K562 (cell line): ENCODE results near the gene PPOX. TPM values are rescaled to one million over a fixed set of nuclear protein-coding genes. Genes with fewer than 3 reads are reported as not detected.

Source experiments
- E2F8 ChIP-seq: fragments of 450-650 bp; IDR thresholded peaks from 2 replicates; pipeline ENCODE4 v1.7.1; 2018; ENCODE audit warnings: mild to moderate bottlenecking, low read depth; ENCODE audit not compliant: partially characterized antibody
- MXI1 ChIP-seq: IDR thresholded peaks from 2 replicates; pipeline ENCODE4 v1.6.1; 2011; ENCODE audit warnings: low read depth, mild to moderate bottlenecking, improper control_type of control experiment, low read length
- ZBTB43 ChIP-seq: sonication (generic); formaldehyde crosslinking; IDR thresholded peaks from 2 replicates; pipeline ENCODE4 v1.8.0; 2023; ENCODE audit warnings: mild to moderate bottlenecking, missing genetic modification reagents
- ZNF197 ChIP-seq: fragments of 200-800 bp; sonication (Bioruptor generic); IDR thresholded peaks from 2 replicates; pipeline ENCODE4 v1.6.1; 2016; ENCODE audit warnings: low read depth, missing genetic modification characterization, missing compliant biosample characterization
- ZNF274 ChIP-seq: IDR thresholded peaks from 2 replicates; pipeline ENCODE4 v1.6.1; 2011; ENCODE audit warnings: low read depth, mild to moderate bottlenecking, low read length, moderate library complexity, borderline replicate concordance
- ZNF324 ChIP-seq: fragments of 250-450 bp; sonication (Bioruptor Pico); IDR thresholded peaks from 2 replicates; pipeline ENCODE4 v1.4.0; 2020; ENCODE audit warnings: mild to moderate bottlenecking
- ZNF507 ChIP-seq: conservative IDR thresholded peaks from 2 replicates; pipeline ENCODE4 v1.6.1; 2017; ENCODE audit warnings: missing genetic modification characterization, missing compliant biosample characterization
- polyA plus RNA-seq, 8 experiments: library from polyadenylated mRNA; depleted of rRNA in 4 of 8; stranded (reverse) in 5 of 8; unstranded in 3 of 8; fragments of >200 nt; fragmentation: Nextera tagmentation in 2 of 8; fragmentation: Illumina TruSeq in 1 of 8; extraction: Ambion mirVana in 2 of 8; extraction: Trizol in 1 of 8; gene quantifications; 2 replicates each; pipeline versions ENCODE4 v1.2.1 to v1.2.3, GENCODE V29; 2011 to 2014; ENCODE audit warnings: inconsistent platforms in 1 of 8, missing spikeins in 1 of 8
- total RNA-seq, 7 experiments: library from RNA; depleted of rRNA in 6 of 7; stranded (reverse); fragments of >200 nt in 6 of 7; fragmentation: Illumina TruSeq in 2 of 7; extraction: Trizol in 2 of 7; gene quantifications; 2 replicates each; pipeline versions ENCODE4 v1.2.1 to v1.2.3, GENCODE V29; 2011 to 2021; ENCODE audit warnings: low replicate concordance in 1 of 7
- TF ChIP-seq, protein P1 (sequence below): IDR thresholded peaks from 3 replicates; pipeline ENCODE4 v1.6.1; 2011; ENCODE audit warnings: borderline replicate concordance, mild to moderate bottlenecking; ENCODE audit not compliant: insufficient read length, insufficient read depth
- TF ChIP-seq, protein P2 (sequence below): sonication (generic); formaldehyde crosslinking; IDR thresholded peaks from 2 replicates; pipeline ENCODE4 v1.8.0; 2022; ENCODE audit warnings: mild to moderate bottlenecking, missing genetic modification reagents, borderline replicate concordance

The PPOX gene
- total and polyA plus RNA-seq, 9 of the 15 experiments (the other 6 are each of a cell fraction or from before 2014, with no cell fraction given): 17.0 to 57.1 (median 38.9) TPM

DNA sequence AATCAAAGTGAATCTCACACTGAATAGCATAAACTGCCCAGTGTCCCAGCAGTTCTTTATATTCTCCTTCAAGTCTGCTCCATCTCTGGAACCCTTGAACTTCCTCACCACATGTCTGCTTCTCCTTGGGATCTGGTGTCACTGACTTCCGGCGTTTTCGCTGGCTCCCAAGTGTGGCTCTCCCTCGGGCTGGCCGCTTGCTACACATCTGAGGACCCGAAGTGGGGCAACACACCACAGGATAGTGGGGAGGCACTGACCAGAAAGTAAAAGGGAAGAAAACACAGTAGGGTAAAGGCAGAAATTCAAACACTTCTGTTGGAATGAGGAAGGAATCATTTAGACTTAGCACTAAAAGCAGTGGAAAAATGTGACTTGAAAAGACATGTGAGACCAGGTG, 43.3 kb upstream of the PPOX start (continued):
- no peak for TF ChIP-seq ZBTB43
- no peak for TF ChIP-seq ZNF324 (CRISPR knock-in tag)
- TF ChIP-seq, protein P1, sequence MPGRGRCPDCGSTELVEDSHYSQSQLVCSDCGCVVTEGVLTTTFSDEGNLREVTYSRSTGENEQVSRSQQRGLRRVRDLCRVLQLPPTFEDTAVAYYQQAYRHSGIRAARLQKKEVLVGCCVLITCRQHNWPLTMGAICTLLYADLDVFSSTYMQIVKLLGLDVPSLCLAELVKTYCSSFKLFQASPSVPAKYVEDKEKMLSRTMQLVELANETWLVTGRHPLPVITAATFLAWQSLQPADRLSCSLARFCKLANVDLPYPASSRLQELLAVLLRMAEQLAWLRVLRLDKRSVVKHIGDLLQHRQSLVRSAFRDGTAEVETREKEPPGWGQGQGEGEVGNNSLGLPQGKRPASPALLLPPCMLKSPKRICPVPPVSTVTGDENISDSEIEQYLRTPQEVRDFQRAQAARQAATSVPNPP: no peak
- no peak for TF ChIP-seq ZNF197 (CRISPR knock-in tag)
- TF ChIP-seq E2F8: no peak
- no peak for TF ChIP-seq ZNF507 (tag)
- TF ChIP-seq, protein P2, sequence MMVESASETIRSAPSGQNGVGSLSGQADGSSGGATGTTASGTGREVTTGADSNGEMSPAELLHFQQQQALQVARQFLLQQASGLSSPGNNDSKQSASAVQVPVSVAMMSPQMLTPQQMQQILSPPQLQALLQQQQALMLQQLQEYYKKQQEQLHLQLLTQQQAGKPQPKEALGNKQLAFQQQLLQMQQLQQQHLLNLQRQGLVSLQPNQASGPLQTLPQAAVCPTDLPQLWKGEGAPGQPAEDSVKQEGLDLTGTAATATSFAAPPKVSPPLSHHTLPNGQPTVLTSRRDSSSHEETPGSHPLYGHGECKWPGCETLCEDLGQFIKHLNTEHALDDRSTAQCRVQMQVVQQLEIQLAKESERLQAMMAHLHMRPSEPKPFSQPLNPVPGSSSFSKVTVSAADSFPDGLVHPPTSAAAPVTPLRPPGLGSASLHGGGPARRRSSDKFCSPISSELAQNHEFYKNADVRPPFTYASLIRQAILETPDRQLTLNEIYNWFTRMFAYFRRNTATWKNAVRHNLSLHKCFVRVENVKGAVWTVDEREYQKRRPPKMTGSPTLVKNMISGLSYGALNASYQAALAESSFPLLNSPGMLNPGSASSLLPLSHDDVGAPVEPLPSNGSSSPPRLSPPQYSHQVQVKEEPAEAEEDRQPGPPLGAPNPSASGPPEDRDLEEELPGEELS (CRISPR knock-in tag): no peak
- TF ChIP-seq MXI1: no peak
- TF ChIP-seq ZNF274: no peak
- TF ChIP-seq, all 486 proteins: peak for 0
